Mesenchymal stem cell (in vitro differentiated cells and primary cell): Measurements from ENCODE around the gene ADAP1.

ENCODE experiments used
- DNase-seq: peaks from one replicate; pipeline ENCODE4 v3.0.0-alpha.2; 2013
- H2AFZ ChIP-seq: one replicate; pipeline ENCODE4 v1.6.1; 2013; ENCODE audit warnings: low read depth, mild to moderate bottlenecking, control low read depth, inconsistent platforms, low read length, moderate library complexity
- H2AK5ac ChIP-seq: 2 replicates; pipeline ENCODE4 v1.6.1; 2013; ENCODE audit warnings: low read length, moderate library complexity, mild to moderate bottlenecking, inconsistent platforms; ENCODE audit not compliant: severe bottlenecking
- H2BK120ac ChIP-seq: one replicate; pipeline ENCODE4 v1.6.1; 2013; ENCODE audit warnings: low read depth, mild to moderate bottlenecking, inconsistent platforms, low read length, moderate library complexity
- H2BK12ac ChIP-seq, 2 experiments: one replicate each; pipeline ENCODE4 v1.6.1; 2013; ENCODE audit warnings: inconsistent platforms in 2 of 2, low read length in 2 of 2, mild to moderate bottlenecking in 2 of 2, moderate library complexity in 2 of 2, control low read depth in 1 of 2
- H2BK15ac ChIP-seq: one replicate; pipeline ENCODE4 v1.6.1; 2013; ENCODE audit warnings: mild to moderate bottlenecking, low read depth, inconsistent platforms; ENCODE audit not compliant: poor library complexity, severe bottlenecking
- H2BK5ac ChIP-seq: 2 replicates; pipeline ENCODE4 v1.6.1; 2013; ENCODE audit warnings: low read depth, mild to moderate bottlenecking, low read length, control low read depth, inconsistent platforms; ENCODE audit not compliant: poor library complexity, severe bottlenecking
- H3K14ac ChIP-seq, 2 experiments: one replicate each; pipeline ENCODE4 v1.6.1; 2013; ENCODE audit warnings: inconsistent platforms in 2 of 2, low read length in 2 of 2, control low read depth in 1 of 2, mild to moderate bottlenecking in 1 of 2, moderate library complexity in 1 of 2
- H3K18ac ChIP-seq, 2 experiments: one replicate each; pipeline ENCODE4 v1.6.1; 2013; ENCODE audit warnings: inconsistent platforms in 2 of 2, low read length in 2 of 2, control low read depth in 1 of 2, low read depth in 1 of 2, mild to moderate bottlenecking in 1 of 2
- H3K23ac ChIP-seq, 2 experiments: one replicate each; pipeline ENCODE4 v1.6.1; 2013; ENCODE audit warnings: inconsistent platforms in 2 of 2, low read length in 2 of 2, mild to moderate bottlenecking in 2 of 2, moderate library complexity in 2 of 2, control low read depth in 1 of 2
- H3K27ac ChIP-seq: 2 replicates; pipeline ENCODE4 v1.5.1; 2013; ENCODE audit warnings: mild to moderate bottlenecking, moderate library complexity, low read length, control low read depth, inconsistent platforms; ENCODE audit not compliant: poor library complexity, severe bottlenecking
- H3K27me3 ChIP-seq, 2 experiments: 2 replicates each; pipeline versions ENCODE4 v1.6.1 to v1.7.0; 2013; ENCODE audit warnings: low read length in 2 of 2, mild to moderate bottlenecking in 2 of 2, moderate library complexity in 2 of 2, control low read depth in 1 of 2, inconsistent platforms in 1 of 2; ENCODE audit not compliant: control insufficient read depth in 1 of 2, insufficient read depth in 1 of 2
- H3K36me3 ChIP-seq, 2 experiments: 2 replicates each; pipeline versions ENCODE4 v1.6.1 to v1.7.0; 2013; ENCODE audit warnings: low read length in 2 of 2, control low read depth in 1 of 2, inconsistent platforms in 1 of 2, low read depth in 1 of 2, mild to moderate bottlenecking in 1 of 2; ENCODE audit not compliant: insufficient read depth in 2 of 2, control insufficient read depth in 1 of 2
- H3K4ac ChIP-seq, 2 experiments: one replicate each; pipeline ENCODE4 v1.6.1; 2013; ENCODE audit warnings: inconsistent platforms in 2 of 2, low read length in 2 of 2, mild to moderate bottlenecking in 2 of 2, moderate library complexity in 2 of 2, control low read depth in 1 of 2, low read depth in 1 of 2
- H3K4me1 ChIP-seq: 2 replicates; pipeline ENCODE4 v1.6.1; 2013; ENCODE audit warnings: low read depth, low read length, control low read depth; ENCODE audit not compliant: control insufficient read depth, insufficient read depth
- H3K4me2 ChIP-seq: 2 replicates; pipeline ENCODE4 v1.6.1; 2013; ENCODE audit warnings: low read length, mild to moderate bottlenecking, inconsistent platforms; ENCODE audit not compliant: poor library complexity, severe bottlenecking
- H3K4me3 ChIP-seq, 2 experiments: 2 replicates each; pipeline versions ENCODE4 v1.5.1 to v1.7.0; 2013; ENCODE audit warnings: low read length in 2 of 2, mild to moderate bottlenecking in 2 of 2, control low read depth in 1 of 2, low read depth in 1 of 2; ENCODE audit not compliant: insufficient read depth in 1 of 2
- H3K79me1 ChIP-seq: replicated peaks from 2 replicates; pipeline ENCODE4 v1.6.1; 2013; ENCODE audit warnings: mild to moderate bottlenecking, control low read depth, low read length, inconsistent platforms; ENCODE audit not compliant: poor library complexity, severe bottlenecking
- H3K9ac ChIP-seq: 2 replicates; pipeline ENCODE4 v1.7.0; 2013; ENCODE audit warnings: mild to moderate bottlenecking, low read length, moderate library complexity
- H3K9me3 ChIP-seq: 2 replicates; pipeline ENCODE4 v1.7.0; 2013; ENCODE audit warnings: mild to moderate bottlenecking, low read length; ENCODE audit not compliant: control insufficient read depth
- H4K8ac ChIP-seq: one replicate; pipeline ENCODE4 v1.6.1; 2013; ENCODE audit warnings: inconsistent platforms, mild to moderate bottlenecking, low read length, moderate library complexity
- H4K91ac ChIP-seq: one replicate; pipeline ENCODE4 v1.6.1; 2013; ENCODE audit warnings: mild to moderate bottlenecking, low read length, inconsistent platforms
- WGBS: methylation state at CpG from one replicate; pipeline ENCODE4 v1.1.7; 2013; ENCODE audit warnings: mixed read lengths; 5-methylcytosine and 5-hydroxymethylcytosine counted together

The ADAP1 gene

DNA sequence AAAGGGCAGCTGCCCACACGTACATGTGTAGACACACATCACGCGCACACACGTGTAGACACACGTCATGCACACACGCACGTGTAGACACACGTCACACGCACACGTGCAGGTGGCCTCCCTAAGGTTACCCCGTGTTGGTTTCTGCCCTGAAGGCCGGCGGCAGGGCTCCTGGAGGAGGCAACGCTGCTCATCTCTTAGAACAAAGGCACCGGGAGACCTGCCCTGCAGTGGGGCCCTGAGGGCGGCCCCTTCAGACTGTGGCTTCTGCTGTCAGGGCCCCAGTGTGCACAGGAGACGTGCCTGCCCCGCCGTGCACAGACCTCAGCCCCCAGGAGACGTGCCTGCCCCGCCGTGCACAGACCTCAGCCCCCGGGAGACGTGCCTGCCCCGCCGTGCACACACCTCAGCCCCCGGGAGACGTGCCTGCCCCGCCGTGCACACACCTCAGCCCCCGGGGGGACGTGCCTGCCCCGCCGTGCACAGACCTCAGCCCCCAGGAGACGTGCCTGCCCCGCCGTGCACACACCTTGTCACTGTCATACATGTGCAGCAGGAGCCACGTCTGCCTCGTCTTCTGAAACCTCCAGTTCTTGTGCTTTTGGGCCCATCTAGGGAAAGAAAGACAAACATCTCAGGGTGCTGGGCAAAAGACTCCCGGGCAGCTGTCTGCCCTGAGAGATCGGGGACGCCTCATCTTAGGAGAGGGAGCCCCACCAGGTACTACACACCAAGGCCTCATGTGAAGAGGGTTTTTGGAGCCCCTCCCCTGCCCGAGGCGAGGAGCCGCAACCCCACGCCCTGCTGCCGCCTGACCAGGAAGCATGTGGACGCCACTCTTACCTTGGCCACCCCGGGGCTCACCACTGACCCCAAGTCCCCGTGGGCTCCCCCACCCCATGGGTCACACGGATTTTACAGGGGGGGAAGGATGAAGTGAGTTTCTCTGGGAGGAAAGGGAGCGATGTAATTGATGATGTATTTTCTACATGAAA lies 45.8 kb upstream of the ADAP1 start:
- H3K4me2 ChIP-seq: no peak overlapping the region
- WGBS: 90% methylated on average over 52 of the region's 52 CpGs

GRCh38 chr7:999149-999879 lies 44.8 kb upstream of the ADAP1 start:
- H3K18ac ChIP-seq: no peak overlapping the region
- no peak overlapping the region for H3K9ac ChIP-seq
- H3K9me3 ChIP-seq: no peaks in the 10 kb centered on the region
- no peak overlapping the region for H3K4ac ChIP-seq
- H3K23ac ChIP-seq: no peak overlapping the region
- peaks cover 9% of the 10 kb centered on the region for H3K79me1 ChIP-seq
- no peak overlapping the region for H3K14ac ChIP-seq
- WGBS: 87% methylated on average over 27 of the region's 28 CpGs
- H3K4me1 ChIP-seq: peaks cover 7% of the 10 kb centered on the region
- H2BK15ac ChIP-seq: no peak overlapping the region
- no peak for DNase-seq
- no peak overlapping the region for H2BK120ac ChIP-seq
- no peak overlapping the region for H4K8ac ChIP-seq
- H3K4me3 ChIP-seq: no peak overlapping the region
- no peak overlapping the region for H2AK5ac ChIP-seq
- H3K36me3 ChIP-seq: peaks cover 8 to 60% of the 10 kb centered on the region in 2 experiments
- H2AFZ ChIP-seq: no peak overlapping the region
- no peak overlapping the region for H2BK5ac ChIP-seq
- no peak overlapping the region for H2BK12ac ChIP-seq
- H3K27me3 ChIP-seq: no peaks in the 10 kb centered on the region
- H3K4me2 ChIP-seq: no peak overlapping the region
- H3K27ac ChIP-seq: no peak overlapping the region
- no peak overlapping the region for H4K91ac ChIP-seq

More for the DNA sequence above, 45.8 kb upstream of the ADAP1 start:
- Histone ChIP-seq H4K91ac (no peak overlapping the region), H3K18ac (no peak overlapping the region), H2BK12ac (no peak overlapping the region), H3K4me3 (no peak overlapping the region), H3K36me3 (peaks cover 8 to 56% of the 10 kb centered on the region in 2 experiments), H2AK5ac (no peak overlapping the region), H4K8ac (no peak overlapping the region), H2BK15ac (no peak overlapping the region), H3K79me1 (peaks cover 12% of the 10 kb centered on the region), H3K23ac (no peak overlapping the region), H3K9ac (no peak overlapping the region), H3K4me1 (peaks cover 10% of the 10 kb centered on the region), H3K4ac (no peak overlapping the region), H3K9me3 (no peaks in the 10 kb centered on the region), H3K14ac (no peak overlapping the region), H3K27ac (no peak overlapping the region), H3K27me3 (no peaks in the 10 kb centered on the region), H2BK5ac (no peak overlapping the region), H2BK120ac (no peak overlapping the region), H2AFZ (no peak overlapping the region)
- DNase-seq: no peak

- Histone ChIP-seq H2AFZ (no peak overlapping the region), H3K4me2 (no peak overlapping the region), H3K4ac (no peak overlapping the region), H2BK5ac (no peak overlapping the region), H3K27ac (no peak overlapping the region), H3K79me1 (peaks cover 5% of the 10 kb centered on the region), H2AK5ac (no peak overlapping the region), H3K27me3 (no peaks in the 10 kb centered on the region), H4K91ac (no peak overlapping the region), H3K4me3 (no peak overlapping the region), H4K8ac (no peak overlapping the region), H3K23ac (no peak overlapping the region), H2BK120ac (no peak overlapping the region), H2BK15ac (no peak overlapping the region), H3K14ac (no peak overlapping the region), H3K36me3 (peaks cover 8 to 54% of the 10 kb centered on the region in 2 experiments), H3K9ac (no peak overlapping the region), H3K18ac (no peak overlapping the region), H3K4me1 (peaks cover 15% of the 10 kb centered on the region), H3K9me3 (no peaks in the 10 kb centered on the region), H2BK12ac (no peak overlapping the region)
- no peak for DNase-seq
- WGBS: 81% methylated on average over 44 of the region's 45 CpGs
These were observed 43.2 kb upstream of the ADAP1 start for GRCh38 chr7:997404-998395.
